ENCODE data around the gene PRSS33. TPM values are rescaled to one million over a fixed set of nuclear protein-coding genes. Genes with fewer than 3 reads are reported as not detected.

The PRSS33 gene
- total RNA-seq, 4 donors from 2014 or later = not detected

DNA sequence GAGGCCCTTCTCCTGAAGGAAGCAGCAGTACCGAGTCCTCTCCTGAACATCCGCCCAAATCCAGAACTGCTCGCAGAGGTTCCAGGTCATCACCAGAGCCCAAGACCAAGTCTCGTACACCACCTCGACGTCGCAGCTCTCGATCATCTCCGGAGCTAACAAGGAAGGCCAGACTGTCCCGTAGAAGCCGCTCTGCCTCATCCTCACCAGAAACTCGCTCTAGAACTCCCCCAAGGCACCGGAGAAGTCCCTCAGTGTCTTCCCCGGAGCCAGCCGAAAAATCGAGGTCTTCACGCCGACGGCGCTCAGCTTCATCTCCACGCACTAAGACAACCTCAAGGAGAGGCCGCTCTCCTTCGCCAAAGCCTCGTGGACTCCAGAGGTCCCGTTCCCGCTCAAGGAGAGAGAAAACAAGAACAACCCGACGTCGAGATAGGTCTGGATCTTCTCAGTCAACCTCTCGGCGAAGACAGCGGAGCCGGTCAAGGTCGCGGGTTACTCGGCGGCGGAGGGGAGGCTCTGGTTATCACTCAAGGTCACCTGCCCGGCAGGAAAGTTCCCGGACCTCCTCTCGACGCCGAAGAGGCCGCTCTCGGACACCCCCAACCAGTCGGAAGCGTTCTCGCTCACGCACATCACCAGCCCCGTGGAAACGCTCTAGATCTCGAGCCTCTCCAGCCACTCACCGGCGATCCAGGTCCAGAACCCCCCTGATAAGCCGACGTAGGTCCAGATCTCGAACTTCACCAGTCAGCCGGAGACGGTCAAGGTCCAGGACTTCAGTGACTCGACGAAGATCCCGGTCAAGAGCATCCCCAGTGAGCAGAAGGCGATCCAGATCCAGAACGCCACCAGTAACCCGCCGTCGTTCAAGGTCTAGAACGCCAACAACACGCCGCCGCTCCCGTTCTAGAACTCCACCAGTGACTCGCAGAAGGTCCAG lies 21.6 kb downstream of the PRSS33 start:
- 96% methylated on average over 37 to 50 of the region's 73 CpGs for WGBS, 2 donors
- no peak for TF ChIP-seq POLR2A (IDR thresholded peaks at IDR 0.05)
- TF ChIP-seq, protein P1, sequence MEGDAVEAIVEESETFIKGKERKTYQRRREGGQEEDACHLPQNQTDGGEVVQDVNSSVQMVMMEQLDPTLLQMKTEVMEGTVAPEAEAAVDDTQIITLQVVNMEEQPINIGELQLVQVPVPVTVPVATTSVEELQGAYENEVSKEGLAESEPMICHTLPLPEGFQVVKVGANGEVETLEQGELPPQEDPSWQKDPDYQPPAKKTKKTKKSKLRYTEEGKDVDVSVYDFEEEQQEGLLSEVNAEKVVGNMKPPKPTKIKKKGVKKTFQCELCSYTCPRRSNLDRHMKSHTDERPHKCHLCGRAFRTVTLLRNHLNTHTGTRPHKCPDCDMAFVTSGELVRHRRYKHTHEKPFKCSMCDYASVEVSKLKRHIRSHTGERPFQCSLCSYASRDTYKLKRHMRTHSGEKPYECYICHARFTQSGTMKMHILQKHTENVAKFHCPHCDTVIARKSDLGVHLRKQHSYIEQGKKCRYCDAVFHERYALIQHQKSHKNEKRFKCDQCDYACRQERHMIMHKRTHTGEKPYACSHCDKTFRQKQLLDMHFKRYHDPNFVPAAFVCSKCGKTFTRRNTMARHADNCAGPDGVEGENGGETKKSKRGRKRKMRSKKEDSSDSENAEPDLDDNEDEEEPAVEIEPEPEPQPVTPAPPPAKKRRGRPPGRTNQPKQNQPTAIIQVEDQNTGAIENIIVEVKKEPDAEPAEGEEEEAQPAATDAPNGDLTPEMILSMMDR (IDR thresholded peaks at IDR 0.05) = no peak
- no peak overlapping the region for H3K27ac ChIP-seq
- intact Hi-C loops (cut with DNase I) = no loop called here
- DNase-seq = no peak
- peaks cover 15 to 39% (median 33%) of the 10 kb centered on the region in 3 donors for H3K4me1 ChIP-seq
- H3K4me3 ChIP-seq = no peak overlapping the region
- H3K27me3 ChIP-seq = no peaks in the 10 kb centered on the region
- H3K9me3 ChIP-seq = no peaks in the 10 kb centered on the region
- H3K36me3 ChIP-seq = peaks cover 81 to 100% (median 97%) of the 10 kb centered on the region in 3 donors

DNA sequence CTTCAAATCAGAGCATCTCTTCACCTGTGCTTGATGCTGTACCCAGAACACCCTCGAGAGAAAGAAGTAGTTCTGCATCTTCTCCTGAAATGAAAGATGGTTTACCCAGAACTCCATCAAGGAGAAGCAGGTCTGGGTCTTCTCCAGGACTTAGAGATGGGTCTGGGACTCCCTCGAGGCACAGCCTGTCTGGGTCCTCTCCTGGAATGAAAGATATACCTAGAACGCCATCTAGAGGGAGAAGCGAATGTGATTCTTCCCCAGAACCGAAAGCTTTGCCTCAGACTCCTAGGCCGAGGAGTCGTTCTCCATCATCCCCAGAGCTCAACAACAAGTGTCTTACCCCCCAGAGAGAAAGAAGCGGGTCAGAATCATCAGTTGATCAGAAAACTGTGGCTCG lies 22.6 kb downstream of the PRSS33 start:
- no peak for DNase-seq
- Histone ChIP-seq H3K4me3 (no peak overlapping the region), H3K27ac (no peak overlapping the region), H3K4me1 (peaks cover 10 to 29% (median 23%) of the 10 kb centered on the region in 3 donors), H3K9me3 (no peaks in the 10 kb centered on the region), H3K36me3 (peaks cover 79 to 100% (median 97%) of the 10 kb centered on the region in 3 donors), H3K27me3 (no peaks in the 10 kb centered on the region)
- 78 to 90% methylated on average over 6 to 8 of the region's 9 CpGs for WGBS, 2 donors
- intact Hi-C loops (cut with DNase I) = no loop called here
- TF ChIP-seq, protein P1 (IDR thresholded peaks at IDR 0.05) = no peak
- no peak for TF ChIP-seq POLR2A (IDR thresholded peaks at IDR 0.05)

DNA sequence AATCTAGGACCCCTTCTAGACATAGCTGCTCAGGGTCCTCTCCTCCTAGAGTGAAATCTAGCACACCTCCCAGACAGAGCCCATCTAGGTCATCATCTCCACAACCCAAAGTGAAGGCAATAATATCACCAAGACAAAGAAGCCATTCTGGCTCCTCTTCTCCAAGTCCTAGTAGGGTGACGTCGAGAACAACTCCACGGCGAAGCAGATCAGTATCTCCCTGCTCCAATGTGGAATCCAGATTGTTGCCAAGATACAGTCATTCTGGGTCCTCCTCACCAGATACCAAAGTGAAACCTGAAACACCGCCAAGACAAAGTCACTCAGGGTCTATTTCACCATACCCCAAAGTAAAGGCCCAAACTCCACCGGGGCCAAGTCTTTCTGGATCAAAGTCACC lies 24.2 kb downstream of the PRSS33 start:
- Histone ChIP-seq H3K36me3 (peaks cover 78 to 100% (median 96%) of the 10 kb centered on the region in 3 donors), H3K9me3 (no peaks in the 10 kb centered on the region), H3K27me3 (no peaks in the 10 kb centered on the region), H3K27ac (no peak overlapping the region), H3K4me1 (peaks cover 0 to 20% (median 9%) of the 10 kb centered on the region in 3 donors), H3K4me3 (no peak overlapping the region)
- no peak for DNase-seq
- 95 to 96% methylated on average over 4 to 6 of the region's 6 CpGs for WGBS, 2 donors
- TF ChIP-seq, protein P1 (IDR thresholded peaks at IDR 0.05) = no peak
- no peak for TF ChIP-seq POLR2A (IDR thresholded peaks at IDR 0.05)
- intact Hi-C loops (cut with DNase I) = no loop called here

DNA sequence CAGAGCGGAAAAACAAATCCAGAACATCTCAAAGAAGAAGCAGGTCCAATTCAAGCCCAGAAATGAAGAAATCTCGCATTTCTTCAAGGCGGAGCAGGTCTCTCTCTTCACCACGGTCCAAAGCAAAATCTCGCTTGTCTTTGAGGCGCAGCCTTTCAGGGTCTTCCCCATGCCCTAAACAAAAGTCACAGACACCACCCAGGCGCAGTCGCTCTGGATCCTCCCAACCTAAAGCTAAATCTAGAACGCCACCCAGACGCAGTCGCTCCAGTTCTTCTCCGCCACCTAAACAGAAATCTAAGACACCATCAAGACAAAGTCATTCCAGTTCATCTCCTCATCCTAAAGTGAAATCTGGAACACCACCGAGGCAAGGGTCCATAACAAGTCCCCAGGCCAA lies 24.6 kb downstream of the PRSS33 start:
- DNase-seq = no peak

More for the DNA sequence above, 24.6 kb downstream of the PRSS33 start:
- H3K36me3 ChIP-seq = peaks cover 74 to 100% (median 96%) of the 10 kb centered on the region in 3 donors
- intact Hi-C loops (cut with DNase I) = no loop called here
- H3K9me3 ChIP-seq = no peaks in the 10 kb centered on the region
- no peaks in the 10 kb centered on the region for H3K27me3 ChIP-seq
- no peak overlapping the region for H3K4me3 ChIP-seq
- H3K4me1 ChIP-seq = peaks cover 0 to 19% (median 5%) of the 10 kb centered on the region in 3 donors
- TF ChIP-seq POLR2A (IDR thresholded peaks at IDR 0.05) = no peak
- TF ChIP-seq, protein P1 (IDR thresholded peaks at IDR 0.05) = no peak
- WGBS, 2 donors = 97 to 98% methylated on average over 10 to 13 of the region's 13 CpGs
- no peak overlapping the region for H3K27ac ChIP-seq
